Measurements from ENCODE around the gene SERPINB4.
A peak's percentile ranks its signal among the peaks of the same experiment; 100 is the strongest.
"Not testable (repeated sequence)": the region's sequence is repeated elsewhere in the genome, so short reads cannot be mapped to it uniquely, and the experiment has no call there.

Gene SERPINB4

DNA sequence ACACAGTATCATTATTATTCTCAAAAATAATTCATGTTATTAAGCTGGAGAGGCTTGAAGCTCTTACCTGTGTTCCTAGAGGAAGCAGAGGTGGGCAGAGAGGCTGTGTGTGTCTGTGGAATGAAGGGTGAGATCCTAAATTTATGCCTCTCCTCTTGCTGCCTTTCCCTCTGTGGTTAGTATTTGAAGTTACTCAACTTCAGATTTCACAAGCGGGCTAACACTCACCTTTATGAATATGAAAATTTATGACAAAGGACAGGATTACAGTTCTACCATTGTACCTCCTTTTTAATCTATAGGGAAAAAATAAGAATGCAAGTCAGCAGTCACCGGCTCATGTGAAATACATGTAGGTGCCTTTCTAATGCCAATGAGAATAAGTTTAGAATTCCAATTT is at the start of gene SERPINB4:
TSS of gene SERPINB4 (minus strand) at position 115 of the 400 bp plus-strand sequence. CDS start 679 bp downstream, outside the sequence.
- not testable (repeated sequence) for H3K27ac Mint-ChIP-seq; H3K9me3 Mint-ChIP-seq; ATAC-seq; H3K36me3 Mint-ChIP-seq; DNase-seq (ENCODE audit: low spot score in 2 of 2); H3K4me1 Mint-ChIP-seq; H3K4me3 Mint-ChIP-seq

DNA sequence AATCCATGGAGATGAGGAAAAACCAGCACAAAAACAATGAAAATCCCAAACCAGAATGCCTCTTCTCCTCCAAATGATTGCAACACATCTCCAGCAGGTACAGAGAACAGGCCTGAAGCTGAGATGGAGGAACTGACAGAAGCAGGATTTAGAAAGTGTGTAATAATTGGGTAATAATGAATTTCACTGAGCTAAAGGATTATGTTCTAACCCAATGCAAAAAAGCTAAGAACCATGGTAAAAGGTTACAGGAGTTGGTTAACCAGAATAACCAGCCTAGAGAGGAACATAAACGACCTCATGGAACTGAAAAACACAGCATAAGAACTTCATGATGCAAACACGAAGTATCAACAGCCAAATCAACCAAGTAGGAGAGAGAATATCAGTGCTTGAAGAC is 45.0 kb upstream of the SERPINB4 start:
- no peak for ATAC-seq
- Mint-ChIP-seq H3K36me3 (no peaks in the 10 kb centered on the region), H3K27ac (no peak overlapping the region)

DNA sequence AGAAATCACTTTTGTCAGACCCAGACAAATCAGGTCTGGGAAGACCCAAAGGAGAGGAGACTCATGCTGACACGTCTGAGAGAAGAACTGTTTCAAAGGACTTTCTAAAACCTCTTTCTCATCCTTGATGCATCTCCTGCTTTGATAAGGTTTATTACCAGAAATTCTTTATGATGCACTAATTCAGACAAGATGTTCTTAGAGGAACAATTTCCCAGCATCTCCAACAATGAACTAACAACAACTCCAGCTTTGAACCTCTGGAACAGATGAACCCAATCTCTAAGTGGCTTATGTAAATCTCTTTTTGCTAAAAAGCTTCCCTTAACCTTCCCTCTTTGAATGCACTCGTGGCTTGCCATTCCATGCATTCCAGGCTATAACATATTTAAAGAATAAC is 42.8 kb upstream of the SERPINB4 start:
- H3K9me3 Mint-ChIP-seq: peaks cover 10% of the 10 kb centered on the region
- no peak for ATAC-seq
- DNase-seq (ENCODE audit: low spot score in 2 of 2): no peak
- H3K4me1 Mint-ChIP-seq: no peaks in the 10 kb centered on the region
- no peak overlapping the region for H3K4me3 Mint-ChIP-seq
- no peak overlapping the region for H3K27ac Mint-ChIP-seq
- no peaks in the 10 kb centered on the region for H3K36me3 Mint-ChIP-seq

More for the DNA sequence above, 45.0 kb upstream of the SERPINB4 start:
- no peaks in the 10 kb centered on the region for H3K4me1 Mint-ChIP-seq
- peaks cover 7% of the 10 kb centered on the region for H3K9me3 Mint-ChIP-seq
- H3K4me3 Mint-ChIP-seq: no peak overlapping the region
- DNase-seq (ENCODE audit: low spot score in 2 of 2): no peak

DNA sequence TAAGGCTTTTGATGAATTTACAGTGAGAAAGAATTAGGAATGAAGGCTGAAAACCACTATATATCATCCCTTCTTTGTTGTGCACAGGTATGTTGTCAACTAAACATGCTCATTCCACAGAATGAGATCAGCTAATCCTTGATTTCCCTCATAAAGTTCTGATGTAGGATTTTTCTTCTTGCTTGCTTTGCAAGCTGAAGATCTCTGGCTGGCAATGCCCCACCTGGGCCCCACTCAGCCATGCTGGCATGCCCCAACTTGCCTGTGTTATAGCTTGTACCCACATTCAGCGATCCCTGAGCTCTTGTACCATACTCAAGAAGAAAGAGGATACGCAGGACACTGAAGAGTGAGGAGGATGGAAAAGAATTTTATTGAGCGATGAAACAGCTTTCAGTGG is 40.7 kb upstream of the SERPINB4 start:
- DNase-seq (ENCODE audit: low spot score in 2 of 2) (no peak), ATAC-seq (no peak)
- Mint-ChIP-seq H3K4me1 (no peaks in the 10 kb centered on the region), H3K4me3 (no peak overlapping the region), H3K36me3 (no peaks in the 10 kb centered on the region), H3K27ac (no peak overlapping the region), H3K9me3 (peaks cover 9% of the 10 kb centered on the region)

DNA sequence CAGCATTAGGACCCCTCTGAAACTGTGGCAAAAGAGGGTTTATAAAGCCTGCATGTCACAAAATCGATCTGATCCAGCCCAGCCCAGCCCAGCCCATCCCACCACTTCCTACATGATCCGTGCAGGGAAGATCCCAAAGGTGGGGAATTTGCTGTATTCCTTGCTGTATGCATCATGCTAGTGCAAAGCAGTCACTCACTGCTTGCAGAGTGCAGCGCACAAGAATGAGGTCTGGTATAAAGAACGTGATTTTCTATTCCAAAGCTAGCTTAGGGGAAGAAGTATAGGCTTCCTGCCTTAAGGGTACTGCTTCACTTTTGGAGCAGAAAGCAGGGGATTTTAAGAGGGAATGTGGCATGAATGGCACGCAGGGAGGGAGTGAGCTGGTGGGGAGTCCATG is 39.8 kb upstream of the SERPINB4 start:
- H3K9me3 Mint-ChIP-seq: peaks cover 9% of the 10 kb centered on the region

DNA sequence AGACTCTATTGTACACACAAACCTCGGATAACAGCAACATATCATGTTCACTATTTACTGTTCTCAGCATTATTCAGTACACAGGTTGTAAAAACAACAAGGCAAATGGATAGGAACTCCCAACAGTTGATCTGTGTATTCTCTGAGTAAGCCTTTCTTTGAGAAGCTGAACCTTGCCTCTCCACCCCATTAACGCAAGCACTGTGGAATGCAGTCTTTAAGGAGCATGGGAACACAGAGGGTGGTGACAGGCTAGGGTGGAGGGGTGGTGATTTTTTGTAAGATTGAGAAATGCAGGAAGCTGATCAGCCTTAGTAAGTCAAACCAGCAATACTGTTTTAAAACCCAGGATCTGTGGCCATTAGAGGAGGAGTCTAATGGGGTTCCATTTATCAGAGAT is 39.1 kb upstream of the SERPINB4 start:
- ATAC-seq (no peak), DNase-seq (ENCODE audit: low spot score in 2 of 2) (no peak)
- H3K4me3 Mint-ChIP-seq: no peak overlapping the region
- H3K9me3 Mint-ChIP-seq: peaks cover 9% of the 10 kb centered on the region
- no peak overlapping the region for H3K27ac Mint-ChIP-seq
- H3K4me1 Mint-ChIP-seq: no peaks in the 10 kb centered on the region
- H3K36me3 Mint-ChIP-seq: no peaks in the 10 kb centered on the region

More for the DNA sequence above, 39.8 kb upstream of the SERPINB4 start:
- H3K4me3 Mint-ChIP-seq: no peak overlapping the region
- ATAC-seq (no peak), DNase-seq (ENCODE audit: low spot score in 2 of 2) (no peak)
- no peaks in the 10 kb centered on the region for H3K36me3 Mint-ChIP-seq
- no peak overlapping the region for H3K27ac Mint-ChIP-seq
- no peaks in the 10 kb centered on the region for H3K4me1 Mint-ChIP-seq

DNA sequence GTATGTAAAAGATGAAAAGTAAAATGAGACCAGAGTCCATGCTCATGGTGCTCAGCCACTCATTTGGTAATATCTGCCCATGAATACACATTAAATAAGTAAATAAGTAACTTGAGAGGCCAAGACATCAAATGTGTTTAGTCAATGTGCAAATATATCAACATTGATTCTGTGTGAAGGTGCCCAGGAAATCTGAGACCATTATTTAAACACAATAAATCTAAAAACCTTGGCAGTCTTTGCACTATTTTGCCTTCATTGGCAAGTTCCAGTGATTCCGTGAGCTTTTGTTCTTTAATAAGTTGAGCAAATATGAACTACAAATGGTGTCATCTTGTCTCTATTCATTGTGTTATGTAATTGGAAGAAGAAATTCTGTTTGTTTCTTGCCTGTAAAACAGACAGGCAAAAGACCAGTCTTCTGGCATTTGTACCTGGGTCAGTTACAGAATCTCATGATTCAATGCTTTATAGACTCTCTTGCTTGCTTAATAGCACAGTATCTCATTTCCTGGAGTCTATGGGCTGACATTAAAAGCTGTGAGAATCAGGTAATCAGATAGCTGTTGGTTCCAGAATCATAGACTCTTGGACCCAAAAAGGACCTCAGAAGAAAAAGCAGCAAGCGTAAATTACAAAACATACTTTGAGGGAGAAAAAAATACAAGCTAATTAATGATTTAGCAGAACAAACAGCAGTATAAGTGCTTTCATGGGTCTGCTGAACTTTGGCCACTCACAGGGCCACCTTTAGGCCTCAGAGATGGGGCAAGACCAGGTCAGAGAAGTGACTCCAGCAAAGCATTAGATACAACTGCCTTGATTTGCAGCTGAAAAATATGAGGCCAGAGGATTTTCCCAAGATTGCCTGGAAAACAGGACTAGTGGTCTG is 37.6 kb upstream of the SERPINB4 start:
- H3K4me1 Mint-ChIP-seq: no peaks in the 10 kb centered on the region
- DNase-seq (ENCODE audit: low spot score in 2 of 2) (no peak), ATAC-seq (no peak)
- no peaks in the 10 kb centered on the region for H3K36me3 Mint-ChIP-seq
- H3K27ac Mint-ChIP-seq: no peak overlapping the region
- H3K4me3 Mint-ChIP-seq: no peak overlapping the region
- peaks cover 9% of the 10 kb centered on the region for H3K9me3 Mint-ChIP-seq

DNA sequence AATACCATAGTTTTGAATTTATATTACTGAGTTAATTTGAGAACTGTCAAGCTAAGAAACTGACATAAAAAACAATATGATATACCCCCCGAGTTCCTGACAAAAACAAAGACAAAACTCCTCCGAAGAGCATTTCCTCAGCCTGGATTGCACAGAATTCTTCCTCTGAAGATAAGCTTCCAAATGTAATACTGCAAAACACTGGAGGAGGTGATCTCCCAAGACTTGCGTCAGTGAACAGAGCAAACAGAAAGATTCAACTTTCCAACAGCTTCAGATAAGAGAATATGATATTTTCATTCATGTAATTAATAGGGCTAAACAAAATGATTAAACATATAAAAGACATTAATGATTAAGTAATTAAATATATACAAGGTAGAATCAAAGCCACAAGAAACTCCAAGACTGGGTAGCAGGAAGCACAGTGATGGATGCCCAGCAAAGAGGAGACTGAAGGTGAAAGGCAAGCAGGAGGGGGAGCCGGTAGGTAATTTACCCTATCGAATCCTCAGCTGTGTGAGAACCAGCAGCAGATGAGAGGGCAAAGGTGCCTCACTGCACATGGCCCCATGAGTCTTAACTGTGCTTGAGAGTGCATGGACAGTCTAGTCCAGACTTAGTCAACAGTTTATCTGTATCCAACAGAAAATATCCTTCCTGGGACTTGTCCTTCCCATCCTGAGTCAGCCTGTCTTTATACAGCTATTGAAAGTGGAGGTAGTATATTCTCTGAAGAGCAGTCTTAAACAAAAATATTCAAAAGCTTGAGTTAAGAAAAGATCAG is 36.0 kb upstream of the SERPINB4 start:
- no peaks in the 10 kb centered on the region for H3K4me1 Mint-ChIP-seq
- no peaks in the 10 kb centered on the region for H3K36me3 Mint-ChIP-seq
- DNase-seq (ENCODE audit: low spot score in 2 of 2) (no peak), ATAC-seq (no peak)
- H3K4me3 Mint-ChIP-seq: no peak overlapping the region
- H3K9me3 Mint-ChIP-seq: peaks cover 6% of the 10 kb centered on the region
- no peak overlapping the region for H3K27ac Mint-ChIP-seq

DNA sequence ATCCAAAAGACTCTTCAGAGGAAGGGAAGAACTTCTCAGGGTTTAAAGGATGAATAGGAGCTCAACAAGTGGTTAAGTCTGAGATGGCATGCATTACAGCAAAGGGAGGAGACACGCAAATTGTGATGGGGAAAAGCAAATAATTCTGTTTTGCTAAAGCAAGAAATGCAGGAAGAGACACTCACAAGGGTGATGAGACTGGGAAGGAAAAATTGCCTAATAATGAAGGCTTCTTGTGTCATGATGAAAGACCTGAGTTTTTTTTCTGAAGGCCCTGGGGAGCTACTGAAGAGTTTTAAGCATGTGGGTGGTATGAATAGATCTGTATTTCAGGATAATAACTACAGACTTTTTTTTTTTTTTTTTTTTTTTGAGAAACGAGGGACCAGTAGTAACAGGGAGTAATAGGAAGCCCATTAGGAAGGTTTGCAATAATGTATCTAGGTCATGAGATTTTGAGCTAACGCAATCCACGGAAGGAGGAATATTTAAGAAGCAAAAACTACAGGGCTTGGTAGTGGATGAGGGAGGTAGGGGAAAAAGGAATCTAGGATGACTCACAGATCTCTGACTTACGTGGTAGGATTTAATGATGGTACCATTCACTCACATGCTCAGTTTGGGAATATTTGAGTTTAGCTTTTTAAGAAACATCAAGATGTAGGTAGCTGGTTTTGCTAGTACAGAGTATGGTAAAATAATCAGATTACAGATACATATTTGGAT is 33.6 kb upstream of the SERPINB4 start:
- no peak for ATAC-seq
- Mint-ChIP-seq H3K4me3 (no peak overlapping the region), H3K4me1 (no peaks in the 10 kb centered on the region), H3K36me3 (no peaks in the 10 kb centered on the region), H3K9me3 (peaks cover 7% of the 10 kb centered on the region), H3K27ac (no peak overlapping the region)
- no peak for DNase-seq (ENCODE audit: low spot score in 2 of 2)

DNA sequence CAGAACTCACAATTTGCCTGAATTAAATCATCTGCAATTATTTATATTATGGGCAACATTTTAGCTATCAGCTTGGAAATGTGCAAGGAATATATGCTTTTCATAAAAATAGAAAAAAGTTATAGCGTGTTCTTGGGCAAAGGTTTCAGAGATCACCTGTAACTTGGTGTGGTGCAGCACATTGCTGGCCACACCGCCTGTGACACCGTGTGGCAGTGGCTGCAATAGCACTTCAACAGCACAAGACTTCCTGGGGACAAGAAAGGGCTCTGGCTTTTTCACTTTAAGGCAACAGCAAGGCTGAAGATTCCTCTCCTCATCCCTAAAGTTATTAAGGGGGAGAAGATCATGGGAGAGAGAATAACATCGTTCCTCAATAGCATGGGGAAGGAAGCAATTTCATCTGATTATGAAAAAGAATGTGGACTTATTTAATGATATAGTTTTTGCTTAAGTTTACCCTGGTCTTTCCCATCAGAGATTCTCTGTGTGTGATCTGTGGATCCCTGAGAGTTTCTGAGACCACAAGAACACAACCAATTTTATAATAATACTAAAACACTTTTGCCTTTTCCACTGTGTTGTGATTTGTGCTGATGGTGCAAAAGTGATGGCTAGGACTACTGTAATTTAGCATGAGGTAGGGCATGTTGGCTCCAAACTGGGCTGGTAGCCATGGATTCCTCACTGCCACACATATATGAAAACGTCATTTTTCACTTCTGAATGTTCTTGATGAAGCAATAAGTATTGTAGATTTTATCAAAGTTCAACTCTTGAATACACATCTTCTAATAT is 32.7 kb upstream of the SERPINB4 start:
- peaks cover 7% of the 10 kb centered on the region for H3K9me3 Mint-ChIP-seq
- H3K4me1 Mint-ChIP-seq: no peaks in the 10 kb centered on the region
- H3K27ac Mint-ChIP-seq: no peak overlapping the region
- no peak overlapping the region for H3K4me3 Mint-ChIP-seq
- H3K36me3 Mint-ChIP-seq: no peaks in the 10 kb centered on the region
- DNase-seq (ENCODE audit: low spot score in 2 of 2) (no peak), ATAC-seq (peak; percentile 42)

DNA sequence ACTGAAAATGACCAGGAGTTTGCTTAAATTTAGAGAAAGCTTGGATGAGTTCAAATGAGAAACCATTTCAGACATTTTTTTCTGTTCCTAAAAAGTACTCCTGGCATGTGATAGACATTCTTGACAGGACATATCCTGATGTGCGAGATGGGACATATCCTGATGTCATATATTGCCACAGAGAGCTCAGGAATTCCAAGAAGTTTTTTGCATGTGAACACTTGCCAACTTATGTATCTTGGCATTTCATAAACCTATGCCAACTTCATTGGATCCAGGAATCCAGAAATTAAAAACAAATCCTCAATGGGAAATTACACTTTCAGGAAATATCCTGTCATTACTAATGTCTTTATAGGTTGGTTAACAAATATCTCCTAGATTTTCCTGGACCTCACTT is 20.5 kb upstream of the SERPINB4 start:
- ATAC-seq (no peak), DNase-seq (ENCODE audit: low spot score in 2 of 2) (no peak)
- Mint-ChIP-seq H3K27ac (no peak overlapping the region), H3K36me3 (no peaks in the 10 kb centered on the region), H3K4me1 (no peaks in the 10 kb centered on the region), H3K9me3 (peaks cover 8% of the 10 kb centered on the region), H3K4me3 (no peak overlapping the region)

DNA sequence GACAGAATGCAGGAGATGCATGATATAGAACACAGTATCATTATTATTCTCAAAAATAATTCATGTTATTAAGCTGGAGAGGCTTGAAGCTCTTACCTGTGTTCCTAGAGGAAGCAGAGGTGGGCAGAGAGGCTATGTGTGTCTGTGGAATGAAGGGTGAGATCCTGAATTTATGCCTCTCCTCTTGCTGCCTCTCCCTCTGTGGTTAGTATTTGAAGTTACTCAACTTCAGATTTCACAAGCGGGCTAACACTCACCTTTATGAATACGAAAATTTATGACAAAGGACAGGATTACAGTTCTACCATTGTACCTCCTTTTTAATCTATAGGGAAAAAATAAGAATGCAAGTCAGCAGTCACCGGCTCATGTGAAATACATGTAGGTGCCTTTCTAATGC is 17.7 kb upstream of the SERPINB4 start, which contains the start of gene SERPINB3:
TSS of gene SERPINB3 (minus strand) at position 144 of the 400 bp plus-strand sequence. CDS start 677 bp downstream, outside the sequence.
- not testable (repeated sequence) for DNase-seq (ENCODE audit: low spot score in 2 of 2); ATAC-seq; H3K27ac Mint-ChIP-seq; H3K9me3 Mint-ChIP-seq; H3K4me1 Mint-ChIP-seq; H3K4me3 Mint-ChIP-seq; H3K36me3 Mint-ChIP-seq

DNA sequence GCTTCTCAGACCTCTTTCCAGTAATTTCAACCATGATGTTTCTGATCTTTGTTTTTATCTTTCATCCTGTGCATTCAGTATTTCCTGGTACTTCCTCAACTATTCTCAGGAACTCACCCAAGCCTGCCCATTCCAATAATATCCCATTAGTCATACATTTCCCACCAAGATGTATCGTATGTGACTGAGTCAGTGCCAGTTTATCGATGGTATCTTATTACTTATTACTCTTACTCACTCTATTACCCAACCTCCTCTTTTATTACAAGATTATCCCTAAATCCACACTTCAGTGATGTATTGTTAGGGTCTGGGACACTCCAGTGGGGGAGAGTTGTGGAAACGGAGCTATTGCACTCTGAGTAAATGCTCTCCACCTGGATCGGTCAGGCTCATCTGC is 14.9 kb upstream of the SERPINB4 start:
- H3K27ac Mint-ChIP-seq; H3K4me3 Mint-ChIP-seq; ATAC-seq; H3K9me3 Mint-ChIP-seq; H3K36me3 Mint-ChIP-seq; DNase-seq (ENCODE audit: low spot score in 2 of 2); H3K4me1 Mint-ChIP-seq: not testable (repeated sequence)

DNA sequence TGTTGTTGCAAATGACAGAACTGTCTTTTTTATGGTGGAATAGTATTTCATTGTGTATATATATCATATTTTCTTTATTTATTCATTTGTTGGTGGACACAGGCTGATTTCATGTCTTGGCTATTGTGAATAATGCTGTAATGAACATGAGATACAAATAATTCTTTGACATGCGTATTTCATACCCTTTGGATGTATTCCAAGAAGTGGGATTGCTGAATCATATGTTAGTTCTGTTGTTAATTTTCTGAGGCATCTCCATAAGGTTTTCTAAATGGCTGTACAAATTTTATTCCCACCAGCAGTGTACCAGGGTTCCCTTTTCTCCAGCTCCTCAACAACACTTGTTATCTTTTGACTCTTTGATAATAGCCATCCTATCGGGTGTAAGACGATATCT is 6.2 kb upstream of the SERPINB4 start:
- not testable (repeated sequence) for DNase-seq (ENCODE audit: low spot score in 2 of 2); H3K4me1 Mint-ChIP-seq; H3K4me3 Mint-ChIP-seq; H3K27ac Mint-ChIP-seq; H3K36me3 Mint-ChIP-seq; ATAC-seq; H3K9me3 Mint-ChIP-seq

Data from stimulated activated effector memory CD8-positive, alpha-beta T cell treated with anti-CD3 and anti-CD28 coated beads, Interleukin-12 subunit alpha, Interleukin-12 subunit beta, amount 100 ng/mL, for 72 hours (primary cell).